GM08714 (cell line): ENCODE data around the gene ZEB1.
"Not testable (repeated sequence)": the region's sequence is repeated elsewhere in the genome, so short reads cannot be mapped to it uniquely, and the experiment has no call there.

Experiments used
- H3K4me3 ChIP-seq: fragments of 200-500 bp; sonication (Bioruptor generic); 2 replicates; pipeline ENCODE4 v1.5.1; 2014; ENCODE audit warnings: mild to moderate bottlenecking, low read length, inconsistent platforms
- ZNF274 ChIP-seq: IDR thresholded peaks from 2 replicates; pipeline ENCODE4 v1.6.1; 2012; ENCODE audit warnings: mild to moderate bottlenecking, low read depth, low read length

ZEB1 gene

GRCh38 chr10:31343551-31343950 lies 24.5 kb downstream of the ZEB1 start:
- H3K4me3 ChIP-seq, result no peak overlapping the region
- no peak for TF ChIP-seq ZNF274

GRCh38 chr10:31345886-31346285 lies 26.9 kb downstream of the ZEB1 start:
- no peak overlapping the region for H3K4me3 ChIP-seq
- TF ChIP-seq ZNF274, result no peak

GRCh38 chr10:31346953-31347352 lies 27.9 kb downstream of the ZEB1 start:
- no peak overlapping the region for H3K4me3 ChIP-seq
- TF ChIP-seq ZNF274, result no peak

- TF ChIP-seq ZNF274, result no peak
- H3K4me3 ChIP-seq, result no peak overlapping the region
Observed at GRCh38 chr10:31347705-31348104, 28.7 kb downstream of the ZEB1 start.

GRCh38 chr10:31350891-31351290 lies 31.9 kb downstream of the ZEB1 start:
- H3K4me3 ChIP-seq, result no peak overlapping the region
- TF ChIP-seq ZNF274, result no peak

GRCh38 chr10:31352436-31353226 lies 33.6 kb downstream of the ZEB1 start:
- H3K4me3 ChIP-seq, result no peak overlapping the region
- TF ChIP-seq ZNF274, result no peak

- H3K4me3 ChIP-seq, result no peak overlapping the region
- TF ChIP-seq ZNF274, result no peak
Observed at GRCh38 chr10:31353574-31353973, 34.6 kb downstream of the ZEB1 start.

- no peak overlapping the region for H3K4me3 ChIP-seq
- no peak for TF ChIP-seq ZNF274
Observed at GRCh38 chr10:31358688-31359330, 39.8 kb downstream of the ZEB1 start.

GRCh38 chr10:31359979-31360378 lies 41.0 kb downstream of the ZEB1 start:
- H3K4me3 ChIP-seq, result no peak overlapping the region
- no peak for TF ChIP-seq ZNF274

GRCh38 chr10:31361475-31361874 lies 42.5 kb downstream of the ZEB1 start:
- H3K4me3 ChIP-seq, result not testable (repeated sequence)

- H3K4me3 ChIP-seq, result no peak overlapping the region
- no peak for TF ChIP-seq ZNF274
Observed at GRCh38 chr10:31362023-31362641, 43.1 kb downstream of the ZEB1 start.

GRCh38 chr10:31363696-31364095 lies 44.7 kb downstream of the ZEB1 start:
- not testable (repeated sequence) for H3K4me3 ChIP-seq

- H3K4me3 ChIP-seq, result not testable (repeated sequence)
Observed at GRCh38 chr10:31364238-31364637, 45.2 kb downstream of the ZEB1 start.

- TF ChIP-seq ZNF274, result no peak
- no peak overlapping the region for H3K4me3 ChIP-seq
Observed at GRCh38 chr10:31366703-31367102, 47.7 kb downstream of the ZEB1 start.

- TF ChIP-seq ZNF274, result no peak
- H3K4me3 ChIP-seq, result no peak overlapping the region
Observed at GRCh38 chr10:31368724-31369123, 49.7 kb downstream of the ZEB1 start.
